Subcutaneous abdominal adipose tissue (tissue), 5 donors: ENCODE measurements around the gene TCERG1L.

Experiments
- H3K27ac ChIP-seq: one replicate; pipeline ENCODE4 v1.7.0; 2013; ENCODE audit warnings: low read depth, mild to moderate bottlenecking, inconsistent platforms, low read length, moderate library complexity
- H3K27me3 ChIP-seq, 5 donors: one replicate each; pipeline ENCODE4 v1.7.0; 2013; ENCODE audit warnings: low read length in 5 of 5, inconsistent platforms in 1 of 5; ENCODE audit not compliant: control insufficient read depth in 5 of 5, insufficient read depth in 4 of 5
- H3K36me3 ChIP-seq, 5 donors: one replicate each; pipeline ENCODE4 v1.7.0; 2013; ENCODE audit warnings: low read length in 5 of 5; ENCODE audit not compliant: control insufficient read depth in 5 of 5, insufficient read depth in 5 of 5
- H3K4me1 ChIP-seq, 5 donors: one replicate each; pipeline ENCODE4 v1.7.0; 2013; ENCODE audit warnings: low read length in 5 of 5, mild to moderate bottlenecking in 3 of 5, moderate library complexity in 1 of 5; ENCODE audit not compliant: control insufficient read depth in 5 of 5, insufficient read depth in 5 of 5
- H3K4me3 ChIP-seq, 5 donors: one replicate each; pipeline ENCODE4 v1.7.0; 2013; ENCODE audit warnings: low read length in 5 of 5, low read depth in 1 of 5
- H3K9ac ChIP-seq, 5 donors: one replicate each; pipeline ENCODE4 v1.7.0; 2013; ENCODE audit warnings: low read length in 5 of 5, mild to moderate bottlenecking in 4 of 5, moderate library complexity in 3 of 5
- H3K9me3 ChIP-seq, 5 donors: one replicate each; pipeline ENCODE4 v1.7.0; 2013; ENCODE audit warnings: low read length in 5 of 5; ENCODE audit not compliant: control insufficient read depth in 5 of 5
- donor health status: healthy.
- donor health status: healthy.
- donor health status: healthy.
- donor health status: healthy.
- donor health status: healthy.

Gene TCERG1L

GRCh38 chr10:131175891-131176290 lies 135.6 kb downstream of the TCERG1L start:
- Histone ChIP-seq H3K9ac (no peak overlapping the region), H3K27me3 (peaks cover 4 to 20% (median 10%) of the 10 kb centered on the region in 5 donors), H3K36me3 (no peaks in the 10 kb centered on the region), H3K27ac (no peak overlapping the region), H3K4me1 (peaks cover 1 to 16% (median 8%) of the 10 kb centered on the region in 5 donors), H3K4me3 (no peak overlapping the region), H3K9me3 (peaks cover 0 to 10% (median 0%) of the 10 kb centered on the region in 5 donors)

DNA sequence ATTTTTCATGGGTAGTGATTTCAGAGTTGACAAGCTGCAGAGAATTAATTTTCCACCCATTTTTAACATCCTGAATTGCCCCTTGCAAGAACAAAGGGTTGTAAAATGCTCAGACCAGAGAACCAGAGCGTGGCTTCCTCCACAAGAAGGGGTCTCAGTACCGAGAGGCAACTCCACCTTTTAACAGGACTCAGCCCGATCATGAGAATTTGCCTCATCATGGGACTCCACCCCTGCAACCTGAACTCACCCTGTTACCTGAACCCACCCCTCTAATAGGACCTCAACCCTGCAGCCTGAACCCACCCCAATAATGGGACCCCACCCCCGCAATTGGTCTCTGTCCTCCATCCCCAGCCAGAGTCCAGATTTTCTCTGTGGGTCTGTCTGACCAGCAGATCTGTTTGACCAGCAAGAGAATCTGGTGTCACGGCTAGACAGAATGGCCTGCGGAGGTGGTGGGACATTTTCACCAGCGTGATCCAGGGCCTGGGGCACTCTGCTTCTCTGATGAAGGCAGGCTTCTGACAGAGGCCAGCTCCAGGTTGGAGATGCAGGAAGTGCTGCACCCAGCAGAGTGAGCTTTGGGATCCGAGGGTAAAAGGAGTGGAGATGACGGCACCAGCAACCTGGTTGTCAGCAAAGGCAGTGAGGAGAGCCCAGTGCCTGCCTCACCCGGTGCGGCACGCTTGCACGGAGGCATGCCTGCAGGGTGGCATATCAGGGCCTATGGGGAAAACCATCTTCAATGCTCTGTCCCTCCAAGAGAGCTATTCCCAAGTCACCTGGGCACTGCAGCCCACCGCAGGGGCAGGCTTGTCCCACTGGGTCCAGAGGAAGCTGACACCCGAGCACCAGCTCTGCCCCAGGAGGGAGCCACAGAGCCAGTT lies 136.6 kb downstream of the TCERG1L start:
- Histone ChIP-seq H3K27ac (no peak overlapping the region), H3K9me3 (peaks cover 0 to 10% (median 0%) of the 10 kb centered on the region in 5 donors), H3K27me3 (peaks cover 4 to 19% (median 10%) of the 10 kb centered on the region in 5 donors), H3K9ac (no peak overlapping the region), H3K4me1 (peaks cover 1 to 16% (median 8%) of the 10 kb centered on the region in 5 donors), H3K4me3 (no peak overlapping the region), H3K36me3 (no peaks in the 10 kb centered on the region)

DNA sequence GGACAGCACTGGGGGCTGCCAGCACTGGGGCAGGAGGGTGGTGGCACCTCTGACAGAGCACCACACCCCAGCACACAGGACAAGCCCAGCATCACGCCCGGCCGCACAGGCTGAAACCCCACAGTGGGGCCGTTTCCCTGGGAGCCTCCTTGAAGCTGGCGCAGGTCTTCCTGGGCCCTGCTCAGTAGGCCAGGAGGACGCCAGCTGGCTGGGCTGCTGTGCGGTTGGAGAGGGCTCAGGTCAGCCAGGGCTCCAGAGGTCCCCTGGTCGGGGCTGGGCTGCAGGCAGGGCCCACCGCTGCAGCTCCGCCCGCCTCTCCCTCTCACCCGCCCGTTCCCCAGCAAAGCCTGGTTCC lies 137.3 kb downstream of the TCERG1L start:
- Histone ChIP-seq H3K9me3 (peaks cover 0 to 10% (median 0%) of the 10 kb centered on the region in 5 donors), H3K9ac (no peak overlapping the region), H3K4me3 (no peak overlapping the region), H3K27ac (no peak overlapping the region), H3K27me3 (peaks cover 4 to 14% (median 10%) of the 10 kb centered on the region in 5 donors), H3K4me1 (peaks cover 1 to 16% (median 8%) of the 10 kb centered on the region in 5 donors), H3K36me3 (no peaks in the 10 kb centered on the region)

GRCh38 chr10:131173484-131174210 lies 137.9 kb downstream of the TCERG1L start:
- H3K36me3 ChIP-seq, result no peaks in the 10 kb centered on the region
- H3K9me3 ChIP-seq, result peaks cover 0 to 10% (median 0%) of the 10 kb centered on the region in 5 donors
- no peak overlapping the region for H3K27ac ChIP-seq
- H3K4me3 ChIP-seq, result no peak overlapping the region
- H3K4me1 ChIP-seq, result peaks cover 1 to 16% (median 8%) of the 10 kb centered on the region in 5 donors
- no peak overlapping the region for H3K9ac ChIP-seq
- H3K27me3 ChIP-seq, result peaks cover under 1 to 15% (median 7%) of the 10 kb centered on the region in 5 donors

DNA sequence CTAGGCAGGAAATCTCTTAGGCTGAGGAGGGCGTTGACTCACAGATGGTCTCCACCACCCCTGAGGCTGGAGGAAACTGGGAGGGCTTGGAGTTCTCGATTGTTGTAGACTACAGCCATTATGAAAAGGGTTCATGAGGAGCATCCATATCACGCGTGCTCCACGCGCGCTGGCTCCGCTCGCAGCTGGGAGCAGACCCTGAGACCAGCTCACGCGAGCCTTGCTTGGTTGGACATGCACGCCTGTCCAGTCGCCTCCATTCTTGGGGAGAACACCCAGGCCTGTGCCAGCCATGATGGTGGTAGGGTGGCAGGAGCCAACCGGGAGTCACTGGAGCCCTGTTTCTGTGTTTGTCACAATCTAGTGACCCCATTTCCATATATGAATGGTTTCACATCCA lies 139.1 kb downstream of the TCERG1L start:
- H3K4me3 ChIP-seq, result no peak overlapping the region
- peaks cover 0 to 11% (median 8%) of the 10 kb centered on the region in 5 donors for H3K27me3 ChIP-seq
- H3K4me1 ChIP-seq, result peaks cover 0 to 9% (median 7%) of the 10 kb centered on the region in 5 donors
- no peak overlapping the region for H3K27ac ChIP-seq
- H3K9me3 ChIP-seq, result peaks cover 0 to 10% (median 0%) of the 10 kb centered on the region in 5 donors
- H3K9ac ChIP-seq, result no peak overlapping the region
- no peaks in the 10 kb centered on the region for H3K36me3 ChIP-seq

DNA sequence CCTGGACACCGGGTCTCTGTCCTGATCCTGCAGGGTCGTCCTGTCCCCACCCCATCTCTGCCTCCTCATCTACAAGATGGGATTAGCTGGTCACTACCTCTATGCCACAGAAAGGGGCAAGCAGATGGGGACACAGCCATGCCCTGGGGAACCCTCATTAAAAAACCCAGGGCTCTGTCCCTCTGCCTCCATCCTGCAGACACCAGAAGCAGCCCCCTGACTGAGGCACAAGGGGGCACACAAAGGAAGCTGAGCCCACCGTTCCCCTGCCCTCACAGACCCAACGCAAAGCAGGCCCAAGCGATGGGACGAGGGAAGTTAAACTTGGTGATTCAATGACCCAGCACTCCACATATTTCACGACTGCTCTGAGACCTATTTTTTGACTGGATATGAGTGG lies 142.4 kb downstream of the TCERG1L start:
- Histone ChIP-seq H3K27me3 (peaks cover 0 to 10% (median 7%) of the 10 kb centered on the region in 5 donors), H3K4me1 (peaks cover 0 to 16% (median 13%) of the 10 kb centered on the region in 5 donors)

GRCh38 chr10:131168238-131168875 lies 143.2 kb downstream of the TCERG1L start:
- H3K36me3 ChIP-seq, result no peaks in the 10 kb centered on the region
- H3K27me3 ChIP-seq, result peaks cover 0 to 7% (median 5%) of the 10 kb centered on the region in 5 donors
- H3K4me1 ChIP-seq, result peaks cover 0 to 16% (median 13%) of the 10 kb centered on the region in 5 donors
- H3K27ac ChIP-seq, result no peak overlapping the region
- H3K9me3 ChIP-seq, result no peaks in the 10 kb centered on the region
- H3K4me3 ChIP-seq, result no peak overlapping the region
- H3K9ac ChIP-seq, result no peak overlapping the region

More for the DNA sequence above, 142.4 kb downstream of the TCERG1L start:
- Histone ChIP-seq H3K9me3 (no peaks in the 10 kb centered on the region), H3K4me3 (no peak overlapping the region), H3K36me3 (no peaks in the 10 kb centered on the region), H3K9ac (no peak overlapping the region), H3K27ac (no peak overlapping the region)

GRCh38 chr10:131167036-131167860 lies 144.3 kb downstream of the TCERG1L start:
- no peak overlapping the region for H3K27ac ChIP-seq
- H3K9ac ChIP-seq, result no peak overlapping the region
- no peak overlapping the region for H3K4me3 ChIP-seq

GRCh38 chr10:131166486-131166885 lies 145.0 kb downstream of the TCERG1L start:
- no peaks in the 10 kb centered on the region for H3K9me3 ChIP-seq
- H3K4me3 ChIP-seq, result no peak overlapping the region
- peaks cover 0 to 17% (median 16%) of the 10 kb centered on the region in 5 donors for H3K27me3 ChIP-seq
- no peak overlapping the region for H3K27ac ChIP-seq
- H3K4me1 ChIP-seq, result peaks cover 0 to 13% (median 6%) of the 10 kb centered on the region in 5 donors
- H3K36me3 ChIP-seq, result no peaks in the 10 kb centered on the region
- no peak overlapping the region for H3K9ac ChIP-seq

More at GRCh38 chr10:131167036-131167860, 144.3 kb downstream of the TCERG1L start:
- peaks cover 0 to 17% (median 11%) of the 10 kb centered on the region in 5 donors for H3K4me1 ChIP-seq
- no peaks in the 10 kb centered on the region for H3K36me3 ChIP-seq
- peaks cover 0 to 12% (median 11%) of the 10 kb centered on the region in 5 donors for H3K27me3 ChIP-seq
- no peaks in the 10 kb centered on the region for H3K9me3 ChIP-seq
